MM.1S (cell line): Measurements from ENCODE around the gene PDGFD.

Source experiments
- CTCF ChIP-seq: fragments of 300-600 bp; sonication (generic); IDR thresholded peaks from 2 replicates; pipeline ENCODE4 v1.5.1; 2016; ENCODE audit warnings: antibody characterized with exemption, low read length, mixed read lengths
- EZH2 ChIP-seq: fragments of 300-600 bp; sonication (generic); optimal IDR thresholded peaks from 2 replicates; pipeline ENCODE3; 2017; ENCODE audit warnings: low read depth, mild to moderate bottlenecking, antibody characterized with exemption, low read length, mixed read lengths
- EZH2phosphoT487 ChIP-seq: fragments of 300-600 bp; sonication (generic); IDR thresholded peaks from 2 replicates; pipeline ENCODE4 v1.6.1; 2018; ENCODE audit warnings: antibody characterized with exemption, low read length

- TF ChIP-seq CTCF (no peak), EZH2 (no peak), EZH2phosphoT487 (no peak)
Measured at GRCh38 chr11:104092744-104093143, 71.2 kb downstream of the PDGFD start.
